ENCODE measurements around the gene KAT14.
"Not testable (repeated sequence)": the region's sequence is repeated elsewhere in the genome, so short reads cannot be mapped to it uniquely, and the experiment has no call there.

Gene KAT14

GRCh38 chr20:18156045-18156444 is 18.4 kb downstream of the KAT14 start:
- DNase-seq (ENCODE audit: low read depth in 3 of 3, low spot score in 1 of 3) = no peak

GRCh38 chr20:18164356-18164755 is 26.7 kb downstream of the KAT14 start:
- no peak for DNase-seq (ENCODE audit: low read depth in 3 of 3, low spot score in 1 of 3)

GRCh38 chr20:18165553-18165952 is 27.9 kb downstream of the KAT14 start:
- no peak for DNase-seq (ENCODE audit: low read depth in 3 of 3, low spot score in 1 of 3)

GRCh38 chr20:18166241-18166881 is 28.7 kb downstream of the KAT14 start:
- DNase-seq (ENCODE audit: low read depth in 3 of 3, low spot score in 1 of 3) = no peak

GRCh38 chr20:18166950-18167349 is 29.3 kb downstream of the KAT14 start:
- no peak for DNase-seq (ENCODE audit: low read depth in 3 of 3, low spot score in 1 of 3)

- DNase-seq (ENCODE audit: low read depth in 3 of 3, low spot score in 1 of 3) = no peak
Observed at GRCh38 chr20:18172379-18172778, 34.7 kb downstream of the KAT14 start.

- DNase-seq (ENCODE audit: low read depth in 3 of 3, low spot score in 1 of 3) = no peak
Observed at GRCh38 chr20:18174906-18175683, 37.4 kb downstream of the KAT14 start.

GRCh38 chr20:18176318-18176785 is 38.7 kb downstream of the KAT14 start:
- DNase-seq (ENCODE audit: low read depth in 3 of 3, low spot score in 1 of 3) = no peak

GRCh38 chr20:18180366-18180765 is 42.7 kb downstream of the KAT14 start:
- not testable (repeated sequence) for DNase-seq (ENCODE audit: low read depth in 3 of 3, low spot score in 1 of 3)

GRCh38 chr20:18180815-18181214 is 43.2 kb downstream of the KAT14 start:
- no peak for DNase-seq (ENCODE audit: low read depth in 3 of 3, low spot score in 1 of 3)

- no peak for DNase-seq (ENCODE audit: low read depth in 3 of 3, low spot score in 1 of 3)
Observed at GRCh38 chr20:18187020-18187419, 49.4 kb downstream of the KAT14 start.

- DNase-seq (ENCODE audit: low read depth in 3 of 3, low spot score in 1 of 3) = no peak
Observed at GRCh38 chr20:18188434-18188833, 50.8 kb downstream of the KAT14 start.

- DNase-seq (ENCODE audit: low read depth in 3 of 3, low spot score in 1 of 3) = no peak
Observed at GRCh38 chr20:18190338-18191233, 52.9 kb downstream of the KAT14 start.

GRCh38 chr20:18191306-18191705 is 53.6 kb downstream of the KAT14 start:
- DNase-seq (ENCODE audit: low read depth in 3 of 3, low spot score in 1 of 3) = no peak

- DNase-seq (ENCODE audit: low read depth in 3 of 3, low spot score in 1 of 3) = not testable (repeated sequence)
Observed at GRCh38 chr20:18194461-18194860, 56.8 kb downstream of the KAT14 start.

- DNase-seq (ENCODE audit: low read depth in 3 of 3, low spot score in 1 of 3) = no peak
Observed at GRCh38 chr20:18195931-18196330, 58.3 kb downstream of the KAT14 start.

GRCh38 chr20:18197382-18198070 is 59.9 kb downstream of the KAT14 start:
- DNase-seq (ENCODE audit: low read depth in 3 of 3, low spot score in 1 of 3) = no peak

- no peak for DNase-seq (ENCODE audit: low read depth in 3 of 3, low spot score in 1 of 3)
Observed at GRCh38 chr20:18202966-18203365, 65.3 kb downstream of the KAT14 start.

- DNase-seq (ENCODE audit: low read depth in 3 of 3, low spot score in 1 of 3) = not testable (repeated sequence)
Observed at GRCh38 chr20:18203700-18204099, 66.0 kb downstream of the KAT14 start.

GRCh38 chr20:18213002-18213401 is 75.3 kb downstream of the KAT14 start:
- no peak for DNase-seq (ENCODE audit: low read depth in 3 of 3, low spot score in 1 of 3)

GRCh38 chr20:18215566-18215965 is 77.9 kb downstream of the KAT14 start:
- DNase-seq (ENCODE audit: low read depth in 3 of 3, low spot score in 1 of 3) = no peak

All from stimulated activated CD4-positive, alpha-beta T cell treated with anti-CD3 and anti-CD28 coated beads, TNF-alpha, amount 100 ng/mL, for 1 hour (primary cell).